Kidney (tissue), 14 donors: ENCODE measurements around the gene GMNC. TPM values are rescaled to one million over a fixed set of nuclear protein-coding genes. Genes with fewer than 3 reads are reported as not detected.

Source experiments
- DNase-seq, 5 donors: peaks; one replicate each; pipeline ENCODE4 v3.0.0-alpha.2; 2013 to 2020
- FAIRE-seq: peaks from 2 replicates; lab custom pipeline; 2012; peaks lifted over from hg19 to GRCh38; lab: Jason Lieb, UNC
- H3K27ac ChIP-seq, 2 donors: one replicate each; pipeline ENCODE4 v1.7.0; 2013; ENCODE audit warnings: low read depth in 2 of 2, low read length in 2 of 2, inconsistent platforms in 1 of 2
- H3K27me3 ChIP-seq: one replicate; pipeline ENCODE4 v1.7.1; 2013; ENCODE audit warnings: low read length, inconsistent platforms; ENCODE audit not compliant: control insufficient read depth, insufficient read depth
- H3K36me3 ChIP-seq, 3 donors: one replicate each; pipeline versions ENCODE4 v1.7.0 to v1.7.1; 2013; ENCODE audit warnings: low read length in 3 of 3, control low read depth in 1 of 3, inconsistent platforms in 1 of 3; ENCODE audit not compliant: insufficient read depth in 3 of 3, control insufficient read depth in 2 of 3
- H3K4me1 ChIP-seq, 3 donors: one replicate each; pipeline versions ENCODE4 v1.7.0 to v1.7.1; 2013; ENCODE audit warnings: low read length in 3 of 3, inconsistent platforms in 1 of 3, low read depth in 1 of 3; ENCODE audit not compliant: control insufficient read depth in 2 of 3, insufficient read depth in 2 of 3
- H3K4me3 ChIP-seq, 3 donors: one replicate each; pipeline versions ENCODE4 v1.7.0 to v1.8.1; 2013; ENCODE audit warnings: low read length in 3 of 3, control low read depth in 1 of 3, inconsistent platforms in 1 of 3
- H3K9ac ChIP-seq, 3 donors: one replicate each; pipeline versions ENCODE4 v1.7.0 to v1.7.1; 2013; ENCODE audit warnings: low read length in 3 of 3, control low read depth in 1 of 3, inconsistent platforms in 1 of 3
- H3K9me3 ChIP-seq, 3 donors: one replicate each; pipeline versions ENCODE4 v1.7.0 to v1.7.1; 2013; ENCODE audit warnings: low read length in 3 of 3, control low read depth in 1 of 3, inconsistent platforms in 1 of 3; ENCODE audit not compliant: control insufficient read depth in 2 of 3, insufficient read depth in 1 of 3
- intact Hi-C: fragments of 100-400 bp; cut with DNase I; formaldehyde crosslinking; loops from one replicate; pipeline ENCODE4 v1.11.1; 2022
- polyA plus RNA-seq: library from polyadenylated mRNA; stranded (reverse); fragments of 350-450 nt; fragmentation: Illumina TruSeq; extraction: RNeasy Lipid Tissue Mini Kit (QIAGEN cat#74804); gene quantifications from one replicate; pipeline ENCODE4 v1.2.3, GENCODE V29; 2014; ENCODE audit warnings: low read depth, low replicate concordance; ENCODE audit not compliant: insufficient read depth
- total RNA-seq: library from RNA; stranded (reverse); fragmentation: NEBNext Ultra II Directional; extraction: Animal tissue kit (Norgen Biotek cat#: 25700); gene quantifications from one replicate; pipeline ENCODE4 v1.2.1, GENCODE V29; 2021
- TF ChIP-seq, protein P1 (sequence below): IDR thresholded peaks from 3 replicates; pipeline ENCODE4 v1.5.1; 2012; ENCODE audit warnings: mild to moderate bottlenecking, moderate library complexity, borderline replicate concordance; ENCODE audit not compliant: insufficient read depth; ENCODE audit errors: extremely low read depth
- donor health status: control.
- donor health status: control.
- donor health status: control.
- donor health status: control.
- donor health status: control.
- donor health status: DM: yes; HTN: yes; CAD: no.
- donor health status: Normal renal cell carcinoma (clear cell type).

Gene GMNC
- total and polyA plus RNA-seq, 2 donors from 2014 or later, result 1.9 to 2.1 TPM

DNA sequence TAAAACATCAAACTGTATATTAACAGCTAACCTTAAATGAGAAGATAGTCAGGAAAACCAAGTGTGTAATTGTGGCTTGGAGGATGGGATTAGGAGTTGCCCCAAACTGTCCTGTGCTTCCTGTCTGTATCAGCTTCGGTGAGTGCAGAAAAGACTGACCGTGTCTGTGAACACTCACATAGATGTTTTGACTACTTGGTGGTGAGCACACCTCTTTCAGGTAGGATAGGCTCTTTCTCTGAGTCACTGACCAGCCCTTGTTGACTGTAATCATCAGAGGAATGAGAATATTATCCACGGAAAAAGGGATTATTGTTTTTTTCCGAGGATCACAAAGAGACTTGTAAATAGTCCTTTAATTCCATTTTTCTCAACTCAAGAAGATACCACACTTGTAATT is 51.5 kb downstream of the GMNC start:
- intact Hi-C loops, result no loop called here
- H3K36me3 ChIP-seq, result no peaks in the 10 kb centered on the region
- H3K9ac ChIP-seq, result no peak overlapping the region
- H3K4me3 ChIP-seq, result no peak overlapping the region
- H3K4me1 ChIP-seq, result no peaks in the 10 kb centered on the region
- no peaks in the 10 kb centered on the region for H3K9me3 ChIP-seq
- DNase-seq (no peak), FAIRE-seq (no peak)
- TF ChIP-seq, protein P1, sequence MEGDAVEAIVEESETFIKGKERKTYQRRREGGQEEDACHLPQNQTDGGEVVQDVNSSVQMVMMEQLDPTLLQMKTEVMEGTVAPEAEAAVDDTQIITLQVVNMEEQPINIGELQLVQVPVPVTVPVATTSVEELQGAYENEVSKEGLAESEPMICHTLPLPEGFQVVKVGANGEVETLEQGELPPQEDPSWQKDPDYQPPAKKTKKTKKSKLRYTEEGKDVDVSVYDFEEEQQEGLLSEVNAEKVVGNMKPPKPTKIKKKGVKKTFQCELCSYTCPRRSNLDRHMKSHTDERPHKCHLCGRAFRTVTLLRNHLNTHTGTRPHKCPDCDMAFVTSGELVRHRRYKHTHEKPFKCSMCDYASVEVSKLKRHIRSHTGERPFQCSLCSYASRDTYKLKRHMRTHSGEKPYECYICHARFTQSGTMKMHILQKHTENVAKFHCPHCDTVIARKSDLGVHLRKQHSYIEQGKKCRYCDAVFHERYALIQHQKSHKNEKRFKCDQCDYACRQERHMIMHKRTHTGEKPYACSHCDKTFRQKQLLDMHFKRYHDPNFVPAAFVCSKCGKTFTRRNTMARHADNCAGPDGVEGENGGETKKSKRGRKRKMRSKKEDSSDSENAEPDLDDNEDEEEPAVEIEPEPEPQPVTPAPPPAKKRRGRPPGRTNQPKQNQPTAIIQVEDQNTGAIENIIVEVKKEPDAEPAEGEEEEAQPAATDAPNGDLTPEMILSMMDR, result no peak
- H3K27ac ChIP-seq, result no peak overlapping the region
- H3K27me3 ChIP-seq, result no peaks in the 10 kb centered on the region

DNA sequence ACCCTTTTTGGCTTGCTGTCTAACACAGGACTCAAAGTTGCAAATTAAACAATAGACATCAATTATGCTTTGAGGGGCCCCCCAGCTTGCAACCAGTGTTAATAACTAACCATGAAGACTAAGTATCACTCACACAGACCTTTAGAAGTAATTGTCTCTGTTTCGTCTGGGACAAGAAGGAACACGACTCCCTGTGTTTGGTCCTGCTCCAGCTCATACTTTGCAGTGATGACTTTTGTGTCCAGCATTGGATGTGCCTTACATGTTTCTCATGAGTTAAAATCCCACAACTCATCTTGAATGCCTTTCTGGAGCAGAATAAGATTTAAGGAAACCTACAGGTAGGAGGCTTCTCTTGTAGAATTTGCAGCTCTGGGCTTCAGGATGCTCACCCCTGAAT is 53.1 kb downstream of the GMNC start:
- Histone ChIP-seq H3K4me1 (no peaks in the 10 kb centered on the region), H3K4me3 (no peak overlapping the region), H3K27me3 (no peaks in the 10 kb centered on the region), H3K9me3 (no peaks in the 10 kb centered on the region), H3K27ac (no peak overlapping the region), H3K9ac (no peak overlapping the region), H3K36me3 (no peaks in the 10 kb centered on the region)
- TF ChIP-seq, protein P1, result no peak
- intact Hi-C loops, result no loop called here
- FAIRE-seq (no peak), DNase-seq (no peak)

DNA sequence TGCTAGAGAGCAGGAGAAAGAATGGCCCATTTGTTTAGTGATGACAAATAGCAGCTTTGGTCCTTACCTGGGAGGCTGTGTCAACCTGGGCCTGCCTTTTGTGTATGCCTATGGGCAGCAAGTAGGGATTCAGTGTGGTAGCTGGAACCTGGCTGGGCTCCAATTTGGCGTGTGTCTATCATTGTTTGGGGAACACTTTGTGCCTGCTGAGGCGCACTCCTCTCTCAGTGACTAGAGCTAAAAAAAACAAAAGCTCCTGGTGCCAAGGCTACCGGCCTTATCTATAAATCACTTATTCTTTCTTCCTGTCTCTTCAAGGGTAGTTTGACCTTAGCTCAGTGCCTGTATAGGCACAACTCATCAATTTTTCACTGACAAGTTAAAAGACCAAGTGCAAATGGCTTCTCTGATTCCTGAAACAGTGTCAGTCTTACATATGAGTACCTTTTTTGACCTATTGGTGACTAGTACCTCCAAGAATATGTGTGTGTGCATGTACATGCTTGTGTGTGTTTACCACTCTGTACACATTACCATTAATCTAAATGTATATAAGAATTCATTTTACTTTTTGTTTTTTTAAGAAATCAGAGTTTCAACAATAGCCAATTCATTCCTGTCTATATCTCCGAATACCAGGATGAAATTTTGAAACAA is 54.6 kb downstream of the GMNC start:
- no peak overlapping the region for H3K27ac ChIP-seq
- intact Hi-C loops, result no loop called here
- no peaks in the 10 kb centered on the region for H3K27me3 ChIP-seq
- H3K4me1 ChIP-seq, result no peaks in the 10 kb centered on the region
- FAIRE-seq, result no peak
- H3K9ac ChIP-seq, result no peak overlapping the region
- no peak overlapping the region for H3K4me3 ChIP-seq
- H3K36me3 ChIP-seq, result no peaks in the 10 kb centered on the region
- H3K9me3 ChIP-seq, result no peaks in the 10 kb centered on the region
- TF ChIP-seq, protein P1, result no peak
- peak in 1 of 5 donors; percentile 59 for DNase-seq
